ENCODE measurements around the gene TMEM161A. TPM values are rescaled to one million over a fixed set of nuclear protein-coding genes. Genes with fewer than 3 reads are reported as not detected.

The TMEM161A gene
- total RNA-seq, 1 donor from 2014 or later: 24.5 TPM

DNA sequence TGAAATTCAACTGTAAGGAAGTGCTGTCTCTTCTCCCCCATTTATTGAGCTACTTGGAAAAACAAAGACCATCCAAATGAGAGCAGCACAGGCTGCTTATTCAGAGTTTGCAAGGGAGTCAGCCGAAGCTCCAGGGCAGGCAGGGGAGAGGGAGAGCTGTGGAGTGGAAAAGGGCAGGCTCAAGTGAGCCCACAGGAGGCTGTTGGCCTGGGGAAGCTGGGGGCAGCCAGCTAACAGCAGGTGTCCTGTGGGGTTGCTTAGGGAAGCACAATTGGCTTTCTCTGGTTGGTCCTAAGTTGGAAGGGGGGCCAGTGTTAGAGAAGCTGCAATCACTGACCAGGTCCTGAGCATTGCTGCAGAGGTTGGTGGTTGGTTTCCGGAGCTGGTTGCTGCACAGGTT is 50.6 kb downstream of the TMEM161A start:
- Histone ChIP-seq H3K4me3 (ENCODE audit: low read depth, low read length) (no peak overlapping the region), H3K36me3 (ENCODE audit: control insufficient read depth, insufficient read depth, low read length) (no peaks in the 10 kb centered on the region), H3K27me3 (ENCODE audit: control insufficient read depth, insufficient read depth, low read length) (no peaks in the 10 kb centered on the region)
- TF ChIP-seq, protein P1, sequence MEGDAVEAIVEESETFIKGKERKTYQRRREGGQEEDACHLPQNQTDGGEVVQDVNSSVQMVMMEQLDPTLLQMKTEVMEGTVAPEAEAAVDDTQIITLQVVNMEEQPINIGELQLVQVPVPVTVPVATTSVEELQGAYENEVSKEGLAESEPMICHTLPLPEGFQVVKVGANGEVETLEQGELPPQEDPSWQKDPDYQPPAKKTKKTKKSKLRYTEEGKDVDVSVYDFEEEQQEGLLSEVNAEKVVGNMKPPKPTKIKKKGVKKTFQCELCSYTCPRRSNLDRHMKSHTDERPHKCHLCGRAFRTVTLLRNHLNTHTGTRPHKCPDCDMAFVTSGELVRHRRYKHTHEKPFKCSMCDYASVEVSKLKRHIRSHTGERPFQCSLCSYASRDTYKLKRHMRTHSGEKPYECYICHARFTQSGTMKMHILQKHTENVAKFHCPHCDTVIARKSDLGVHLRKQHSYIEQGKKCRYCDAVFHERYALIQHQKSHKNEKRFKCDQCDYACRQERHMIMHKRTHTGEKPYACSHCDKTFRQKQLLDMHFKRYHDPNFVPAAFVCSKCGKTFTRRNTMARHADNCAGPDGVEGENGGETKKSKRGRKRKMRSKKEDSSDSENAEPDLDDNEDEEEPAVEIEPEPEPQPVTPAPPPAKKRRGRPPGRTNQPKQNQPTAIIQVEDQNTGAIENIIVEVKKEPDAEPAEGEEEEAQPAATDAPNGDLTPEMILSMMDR (IDR thresholded peaks at IDR 0.05; ENCODE audit: insufficient read depth, low read length, poor library complexity, severe bottlenecking): no peak
- no peak for DNase-seq (ENCODE audit: low read depth)

DNA sequence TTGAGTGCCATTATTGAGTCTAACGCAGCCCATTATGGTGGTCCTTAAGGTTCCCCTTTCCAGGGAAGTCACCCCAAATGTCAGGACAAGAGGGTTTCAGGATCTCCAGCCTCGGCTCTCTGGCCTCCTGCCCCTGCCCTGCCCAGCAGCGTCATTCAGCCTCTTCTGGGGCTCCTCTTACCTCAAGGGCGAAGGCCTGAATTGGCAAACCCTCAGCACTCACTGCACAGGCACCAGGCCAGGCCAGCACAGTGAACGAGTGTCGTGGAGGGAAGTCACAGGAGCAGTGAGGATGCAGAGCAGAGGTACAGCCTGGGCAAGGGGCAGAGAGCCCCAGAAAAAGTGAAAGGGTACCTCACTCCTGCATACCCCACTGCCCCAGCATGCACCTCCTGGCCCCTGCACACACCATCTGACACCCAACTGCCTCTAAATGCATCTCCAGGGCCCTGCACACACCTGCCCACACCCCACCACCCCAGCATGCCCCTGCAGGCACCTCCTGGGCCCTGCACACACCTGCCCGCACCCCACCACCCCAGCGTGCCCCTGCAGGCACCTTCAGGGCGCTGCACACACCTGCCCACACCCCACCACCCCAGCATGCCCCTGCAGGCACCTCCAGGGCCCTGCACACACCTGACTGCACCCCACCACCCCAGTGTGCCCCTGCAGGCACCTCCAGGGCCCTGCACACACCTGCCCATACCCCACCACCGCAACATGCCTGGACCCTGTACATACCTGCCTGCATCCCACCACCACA is 54.7 kb downstream of the TMEM161A start:
- Histone ChIP-seq H3K36me3 (ENCODE audit: control insufficient read depth, insufficient read depth, low read length) (no peaks in the 10 kb centered on the region), H3K4me3 (ENCODE audit: low read depth, low read length) (no peak overlapping the region), H3K27me3 (ENCODE audit: control insufficient read depth, insufficient read depth, low read length) (peaks cover 3% of the 10 kb centered on the region)
- no peak for DNase-seq (ENCODE audit: low read depth)
- TF ChIP-seq, protein P1 (IDR thresholded peaks at IDR 0.05; ENCODE audit: insufficient read depth, low read length, poor library complexity, severe bottlenecking): no peak

DNA sequence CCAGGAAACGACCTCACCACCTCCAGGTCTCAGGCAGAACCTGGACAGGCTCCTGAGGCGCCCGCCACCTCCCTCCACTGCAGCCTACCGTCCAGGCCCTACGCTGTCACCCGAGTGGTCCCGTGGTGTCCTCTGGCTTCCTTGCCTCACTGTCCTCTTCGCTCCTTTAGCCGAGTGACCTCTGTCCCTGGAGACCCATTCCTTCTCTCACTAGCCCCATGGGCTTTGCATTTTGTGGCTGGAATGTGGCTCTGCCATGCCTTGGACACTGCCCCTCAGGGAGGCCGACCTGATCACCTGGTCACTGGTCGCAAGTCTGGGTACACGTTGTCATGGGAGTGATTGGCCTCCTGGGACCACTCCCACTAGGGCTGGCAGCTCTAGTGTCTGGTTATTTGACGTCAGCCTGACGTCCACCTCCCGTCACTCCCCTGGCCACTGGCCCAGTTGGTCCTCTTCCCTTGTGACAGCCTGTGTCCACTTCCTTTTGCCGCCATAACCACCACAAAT is 56.6 kb downstream of the TMEM161A start:
- H3K27me3 ChIP-seq (ENCODE audit: control insufficient read depth, insufficient read depth, low read length): peaks cover 3% of the 10 kb centered on the region
- no peak for DNase-seq (ENCODE audit: low read depth)
- TF ChIP-seq, protein P1 (IDR thresholded peaks at IDR 0.05; ENCODE audit: insufficient read depth, low read length, poor library complexity, severe bottlenecking): no peak
- H3K36me3 ChIP-seq (ENCODE audit: control insufficient read depth, insufficient read depth, low read length): no peaks in the 10 kb centered on the region
- no peak overlapping the region for H3K4me3 ChIP-seq (ENCODE audit: low read depth, low read length)

DNA sequence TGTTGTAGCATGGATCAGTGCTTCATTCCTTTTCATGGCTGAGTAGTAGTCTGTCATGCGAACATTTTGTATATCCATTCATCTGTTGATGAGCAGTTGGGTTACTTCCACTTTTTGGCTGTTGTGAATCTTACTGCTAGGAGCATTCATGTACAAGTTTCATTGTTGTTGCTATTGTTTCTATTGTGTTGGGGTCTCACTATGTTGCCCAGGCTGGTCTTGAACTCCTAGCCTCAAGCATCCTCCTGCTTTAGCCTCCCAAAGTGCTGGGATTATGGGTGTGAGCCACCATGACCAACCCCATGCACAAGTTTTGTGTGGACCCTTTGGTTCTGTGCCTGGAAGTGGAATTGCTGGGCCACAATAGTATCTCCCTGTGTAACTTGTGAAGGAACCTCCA is 58.7 kb downstream of the TMEM161A start:
- TF ChIP-seq, protein P1 (IDR thresholded peaks at IDR 0.05; ENCODE audit: insufficient read depth, low read length, poor library complexity, severe bottlenecking): no peak
- no peak for DNase-seq (ENCODE audit: low read depth)
- peaks cover 3% of the 10 kb centered on the region for H3K27me3 ChIP-seq (ENCODE audit: control insufficient read depth, insufficient read depth, low read length)
- no peak overlapping the region for H3K4me3 ChIP-seq (ENCODE audit: low read depth, low read length)
- no peaks in the 10 kb centered on the region for H3K36me3 ChIP-seq (ENCODE audit: control insufficient read depth, insufficient read depth, low read length)

DNA sequence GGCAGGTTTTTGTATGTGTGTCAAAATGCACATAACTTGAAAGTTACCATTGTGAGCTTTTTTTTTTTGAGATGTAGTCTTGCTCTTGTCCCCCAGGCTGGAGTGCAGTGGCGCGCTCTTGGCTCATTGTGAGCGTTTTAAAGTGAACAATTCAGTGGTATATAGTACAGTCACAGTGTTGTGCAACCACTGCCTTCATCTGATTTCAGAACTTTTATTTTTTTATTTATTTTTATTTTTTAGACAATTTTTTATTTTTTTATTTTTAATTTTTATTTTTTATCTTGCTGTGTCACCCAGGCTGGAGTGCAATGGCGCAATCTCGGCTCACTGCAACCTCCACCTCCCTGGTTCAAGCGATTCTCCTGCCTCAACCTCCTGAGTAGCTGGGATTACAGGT is 59.5 kb downstream of the TMEM161A start:
- DNase-seq (ENCODE audit: low read depth): no peak
- Histone ChIP-seq H3K27me3 (ENCODE audit: control insufficient read depth, insufficient read depth, low read length) (peaks cover 3% of the 10 kb centered on the region), H3K36me3 (ENCODE audit: control insufficient read depth, insufficient read depth, low read length) (no peaks in the 10 kb centered on the region), H3K4me3 (ENCODE audit: low read depth, low read length) (no peak overlapping the region)
- TF ChIP-seq, protein P1 (IDR thresholded peaks at IDR 0.05; ENCODE audit: insufficient read depth, low read length, poor library complexity, severe bottlenecking): no peak

DNA sequence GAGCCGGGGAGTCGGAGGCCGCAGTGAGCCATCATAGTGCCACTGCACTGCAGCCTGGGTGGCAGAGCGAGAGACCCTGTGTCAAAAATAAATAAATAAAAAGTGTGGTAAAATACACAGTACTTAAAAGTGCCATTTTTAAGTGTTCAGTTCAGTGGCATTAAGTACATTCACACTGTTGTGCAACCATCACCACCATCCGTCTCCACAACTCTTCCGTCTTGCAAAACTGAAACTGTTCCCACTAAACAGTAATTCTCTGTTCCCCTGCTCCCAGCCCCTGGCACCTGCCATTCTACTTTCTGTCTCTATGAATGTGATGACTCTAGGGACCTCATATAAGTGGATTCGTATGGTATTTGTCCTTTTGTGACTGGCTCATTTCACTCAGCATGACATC is 61.2 kb downstream of the TMEM161A start:
- Histone ChIP-seq H3K4me3 (ENCODE audit: low read depth, low read length) (no peak overlapping the region), H3K27me3 (ENCODE audit: control insufficient read depth, insufficient read depth, low read length) (peaks cover 3% of the 10 kb centered on the region), H3K36me3 (ENCODE audit: control insufficient read depth, insufficient read depth, low read length) (no peaks in the 10 kb centered on the region)
- TF ChIP-seq, protein P1 (IDR thresholded peaks at IDR 0.05; ENCODE audit: insufficient read depth, low read length, poor library complexity, severe bottlenecking): no peak
- no peak for DNase-seq (ENCODE audit: low read depth)
